ENCODE results near the gene CD200. TPM values are rescaled to one million over a fixed set of nuclear protein-coding genes. Genes with fewer than 3 reads are reported as not detected.
A peak's percentile ranks its signal among the peaks of the same experiment; 100 is the strongest.

CD200 gene
- total and polyA plus RNA-seq, 9 of the 15 experiments (the other 6 are each of a cell fraction or from before 2014, with no cell fraction given): 0.13 TPM; not detected in 8

- TF ChIP-seq ATF3 (IDR thresholded peaks at IDR 0.05) (no peak), ATF3 (CRISPR knock-in tag; conservative IDR thresholded peaks at IDR 0.05) (no peak), CBX2 (IDR thresholded peaks at IDR 0.05; ENCODE audit: insufficient read depth, low read length, poor library complexity, severe bottlenecking) (no peak), ELF2 (CRISPR knock-in tag; IDR thresholded peaks at IDR 0.05) (no peak), CTCF (IDR thresholded peaks at IDR 0.05 in 2 of 3, conservative IDR thresholded peaks at IDR 0.05 in 1 of 3; ENCODE audit: insufficient read depth in 2 of 3, low read depth in 1 of 3, low read length in 3 of 3) (peak; percentile 34 to 55 (median 42); a peak in 3 of 6 replicates), RAD21 (CRISPR knock-in tag; conservative IDR thresholded peaks at IDR 0.05 in 1 of 2, IDR thresholded peaks at IDR 0.05 in 1 of 2) (peak; percentile 36 to 67; a peak in 3 of 4 replicates), ZNF263 (CRISPR knock-in tag; IDR thresholded peaks at IDR 0.05; ENCODE audit: borderline replicate concordance) (no peak), NFIC (IDR thresholded peaks at IDR 0.05) (no peak)
These were observed 5.5 kb upstream of the CD200 start (continued) for GRCh38 chr3:112327371-112327951.

All from K562 (cell line).